ENCODE measurements around the gene TNRC18. TPM values are rescaled to one million over a fixed set of nuclear protein-coding genes. Genes with fewer than 3 reads are reported as not detected.

Gene TNRC18
- total and polyA plus RNA-seq, 9 of the 15 experiments (the other 6 are each of a cell fraction or from before 2014, with no cell fraction given), result 0.03 to 43.2 (median 18.0) TPM

GRCh38 chr7:5452937-5453540, 29.4 kb upstream of the TNRC18 start (continued):
- peak; percentile 96 for TF ChIP-seq JUNB (CRISPR knock-in tag; conservative IDR thresholded peaks at IDR 0.05)
- peak in 1 of 2 experiments; percentile 76; a peak in 1 of 4 replicates for TF ChIP-seq ZNF639 (CRISPR knock-in tag; conservative IDR thresholded peaks at IDR 0.05 in 1 of 2, IDR thresholded peaks at IDR 0.05 in 1 of 2)
- no peak for TF ChIP-seq SRF (CRISPR knock-in tag; IDR thresholded peaks at IDR 0.05)
- TF ChIP-seq WHSC1 (IDR thresholded peaks at IDR 0.05; ENCODE audit: low read length), result no peak
- TF ChIP-seq GTF2A2 (tag; IDR thresholded peaks at IDR 0.05), result no peak
- no peak for TF ChIP-seq SMAD1 (IDR thresholded peaks at IDR 0.05; ENCODE audit: low read depth, low read length, partially characterized antibody)
- no peak for TF ChIP-seq RHOXF2B (CRISPR knock-in tag; conservative IDR thresholded peaks at IDR 0.05)
- no peak for TF ChIP-seq ZSCAN29 (IDR thresholded peaks at IDR 0.05)
- TF ChIP-seq C11orf30 (IDR thresholded peaks at IDR 0.05; ENCODE audit: low read depth), result no peak
- TF ChIP-seq ZKSCAN1 (IDR thresholded peaks at IDR 0.05; ENCODE audit: low read depth, low read length), result no peak
- TF ChIP-seq RFX5 (IDR thresholded peaks at IDR 0.05; ENCODE audit: low read depth, low read length), result 0 out of 2 replicates have a peak, but pooled peaks have one; percentile 28
- TF ChIP-seq PPARD (CRISPR knock-in tag; IDR thresholded peaks at IDR 0.05), result peak; percentile 55; the same call in 1 of the 2 replicates
- no peak for TF ChIP-seq TAL1 (IDR thresholded peaks at IDR 0.05)
- TF ChIP-seq PRPF4 (IDR thresholded peaks at IDR 0.05; ENCODE audit: insufficient read depth, low read depth, low read length, poor library complexity, severe bottlenecking), result no peak
- no peak for TF ChIP-seq RNF2 (IDR thresholded peaks at IDR 0.05)
- TF ChIP-seq CBX5 (IDR thresholded peaks at IDR 0.05; ENCODE audit: borderline replicate concordance, low read depth), result no peak
- TF ChIP-seq HLTF (IDR thresholded peaks at IDR 0.05), result no peak
- no peak for TF ChIP-seq TCF3 (CRISPR knock-in tag; IDR thresholded peaks at IDR 0.05)
- no peak for TF ChIP-seq ZBED1 (IDR thresholded peaks at IDR 0.05)
- TF ChIP-seq ELF2 (CRISPR knock-in tag; IDR thresholded peaks at IDR 0.05), result peak; percentile 55; the same call in 1 of the 2 replicates
- no peak for TF ChIP-seq DLX4 (CRISPR knock-in tag; IDR thresholded peaks at IDR 0.05)
- TF ChIP-seq YY1 (IDR thresholded peaks at IDR 0.05; ENCODE audit: borderline replicate concordance in 1 of 3, control insufficient read depth in 1 of 3, extremely low read depth in 1 of 3, insufficient read depth in 3 of 3, insufficient read length in 1 of 3, insufficient replicate concordance in 2 of 3, low read depth in 1 of 3, low read length in 2 of 3), result no peak
- TF ChIP-seq, protein P1, sequence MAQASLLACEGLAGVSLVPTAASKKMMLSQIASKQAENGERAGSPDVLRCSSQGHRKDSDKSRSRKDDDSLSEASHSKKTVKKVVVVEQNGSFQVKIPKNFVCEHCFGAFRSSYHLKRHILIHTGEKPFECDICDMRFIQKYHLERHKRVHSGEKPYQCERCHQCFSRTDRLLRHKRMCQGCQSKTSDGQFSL (CRISPR knock-in tag; IDR thresholded peaks at IDR 0.05), result peak; percentile 85
- TF ChIP-seq, protein P1 (tag; IDR thresholded peaks at IDR 0.05), result peak in 1 of 2 experiments; percentile 65; a peak in 1 of 4 replicates
- TF ChIP-seq, protein P2, sequence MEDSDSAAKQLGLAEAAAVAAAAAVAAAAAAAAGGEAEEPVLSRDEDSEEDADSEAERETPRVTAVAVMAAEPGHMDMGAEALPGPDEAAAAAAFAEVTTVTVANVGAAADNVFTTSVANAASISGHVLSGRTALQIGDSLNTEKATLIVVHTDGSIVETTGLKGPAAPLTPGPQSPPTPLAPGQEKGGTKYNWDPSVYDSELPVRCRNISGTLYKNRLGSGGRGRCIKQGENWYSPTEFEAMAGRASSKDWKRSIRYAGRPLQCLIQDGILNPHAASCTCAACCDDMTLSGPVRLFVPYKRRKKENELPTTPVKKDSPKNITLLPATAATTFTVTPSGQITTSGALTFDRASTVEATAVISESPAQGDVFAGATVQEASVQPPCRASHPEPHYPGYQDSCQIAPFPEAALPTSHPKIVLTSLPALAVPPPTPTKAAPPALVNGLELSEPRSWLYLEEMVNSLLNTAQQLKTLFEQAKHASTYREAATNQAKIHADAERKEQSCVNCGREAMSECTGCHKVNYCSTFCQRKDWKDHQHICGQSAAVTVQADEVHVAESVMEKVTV (CRISPR knock-in tag; IDR thresholded peaks at IDR 0.05), result no peak
- TF ChIP-seq SIRT6 (IDR thresholded peaks at IDR 0.05; ENCODE audit: low read depth, low read length), result no peak
